GM18520 (cell line): ENCODE measurements around the gene ZNF358.

Experiments used
- ATAC-seq: cut with Tn5 transposase; IDR thresholded peaks from one replicate; pipeline ENCODE4 v1.9.1; 2021; ENCODE audit not compliant: unreplicated experiment

ZNF358 gene

GRCh38 chr19:7515645-7516151 is at the start of gene ZNF358:
ZNF358 (plus strand) TSS chr19:7516103; CDS start chr19:7519243, 3,140 bp downstream.
- ATAC-seq, result no peak

GRCh38 chr19:7467009-7467989 is 48.6 kb upstream of the ZNF358 start:
- no peak for ATAC-seq

GRCh38 chr19:7468840-7469239 is 47.1 kb upstream of the ZNF358 start:
- no peak for ATAC-seq

DNA sequence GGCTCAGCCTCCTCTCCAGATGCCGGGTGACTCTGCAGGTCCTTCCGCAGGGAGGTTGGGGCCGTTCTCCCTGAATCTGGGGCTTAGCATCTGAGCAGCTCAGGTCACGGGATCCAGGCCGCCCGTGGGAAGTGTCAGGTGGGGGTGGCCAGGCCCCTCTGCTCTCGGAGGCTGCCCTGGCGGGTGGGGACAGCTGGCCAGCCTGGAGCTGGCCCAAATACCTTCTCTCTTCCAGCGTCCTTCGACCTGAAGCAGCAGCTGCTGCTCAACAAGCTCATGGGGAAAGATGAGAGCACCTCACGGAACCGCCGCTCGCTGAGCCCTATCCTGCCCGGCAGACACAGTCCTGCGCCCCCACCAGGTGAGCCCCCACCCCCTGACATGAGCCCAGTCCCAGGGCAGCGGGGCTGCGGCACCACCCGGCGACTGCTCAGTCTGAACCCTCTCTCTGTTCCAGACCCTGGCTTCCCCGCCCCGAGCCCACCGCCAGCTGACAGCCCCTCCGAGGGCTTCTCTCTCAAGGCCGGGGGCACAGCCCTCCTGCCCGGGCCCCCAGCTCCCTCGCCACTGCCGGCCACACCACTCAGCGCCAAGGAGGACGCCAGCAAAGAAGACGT is 46.1 kb upstream of the ZNF358 start:
- ATAC-seq, result no peak

DNA sequence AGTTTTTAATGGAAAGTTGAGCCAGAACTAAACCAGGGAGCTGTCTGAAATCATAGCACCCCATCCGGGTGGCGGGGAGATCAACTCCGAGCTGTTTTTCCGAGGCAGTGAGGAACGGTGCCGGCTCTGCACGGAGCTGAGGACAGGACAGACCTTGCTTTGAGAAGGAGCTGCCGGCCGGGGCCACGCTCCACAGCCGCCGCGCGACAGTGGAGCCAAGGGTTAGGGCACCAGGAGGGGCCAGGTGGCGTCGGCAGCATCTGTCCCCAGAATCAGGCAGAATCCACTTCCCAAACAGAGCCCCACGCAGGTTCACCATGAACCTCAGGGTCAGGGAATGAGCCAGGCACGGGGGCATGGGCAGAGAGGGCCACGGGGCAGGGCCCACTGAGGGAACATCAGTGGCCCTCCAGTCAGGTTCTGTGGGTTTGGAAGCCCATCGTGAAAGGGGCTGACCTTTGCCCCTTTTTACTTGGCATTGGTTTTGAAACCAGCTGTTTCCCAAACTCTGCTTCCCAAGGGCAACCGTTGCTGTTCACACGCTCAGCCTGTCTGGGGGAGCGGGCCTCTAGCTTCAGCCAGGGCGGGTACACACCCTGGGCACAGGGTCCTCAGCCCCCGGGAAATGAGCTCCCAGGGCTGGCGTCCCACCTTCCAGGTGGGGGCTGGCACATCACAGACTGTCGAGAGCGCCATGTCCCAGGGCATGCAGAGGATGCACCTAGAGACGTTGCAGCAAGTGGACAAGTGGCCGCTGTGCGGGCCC is 45.2 kb upstream of the ZNF358 start:
- no peak for ATAC-seq

DNA sequence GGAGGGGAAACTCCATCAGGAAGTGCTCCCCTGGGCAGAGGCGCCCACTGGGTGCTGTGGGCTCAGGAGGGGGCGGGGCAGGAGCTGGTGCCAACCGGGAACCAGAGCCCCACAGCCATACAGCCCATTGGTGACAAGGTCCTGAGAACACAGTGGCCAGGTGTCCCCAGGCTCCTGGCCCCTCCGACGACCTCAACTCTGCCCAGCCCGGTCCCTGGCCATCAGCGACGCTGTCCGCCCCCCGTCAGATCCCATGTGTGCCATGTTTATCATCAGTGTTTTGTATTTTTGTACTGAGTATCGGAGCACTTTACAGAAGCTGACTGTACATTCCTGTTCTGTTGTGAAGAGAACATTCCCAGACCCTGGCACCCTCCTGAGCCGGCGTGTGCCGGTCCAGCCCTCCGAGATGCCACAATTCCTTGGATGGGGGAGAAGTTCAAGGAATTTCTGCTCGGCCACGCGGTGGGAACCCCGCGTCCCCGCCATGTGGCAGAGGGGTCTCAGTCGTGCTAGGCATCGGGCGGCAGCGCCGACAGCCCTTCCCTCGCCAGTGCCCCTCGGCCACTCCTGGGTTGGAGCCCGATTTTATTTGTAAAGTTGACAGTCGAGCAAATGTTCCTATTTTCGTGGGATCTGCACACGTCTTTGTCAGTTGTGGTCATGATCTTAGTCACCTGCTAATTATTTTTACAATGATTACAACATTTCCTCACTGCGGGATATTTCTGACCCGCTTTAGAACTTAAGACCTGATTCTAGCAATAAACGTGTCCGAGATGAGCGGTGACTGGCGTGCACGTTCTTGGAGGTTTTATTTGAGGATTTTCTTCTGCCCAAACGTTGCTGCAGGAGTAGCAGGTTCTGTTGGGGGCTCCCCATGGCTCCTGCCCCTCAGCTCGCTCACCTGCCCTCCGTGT is 43.9 kb upstream of the ZNF358 start:
- ATAC-seq, result no peak

- no peak for ATAC-seq
These were observed 40.2 kb upstream of the ZNF358 start for GRCh38 chr19:7475665-7476064.

GRCh38 chr19:7476241-7476640 is 39.7 kb upstream of the ZNF358 start:
- ATAC-seq, result no peak

- no peak for ATAC-seq
These were observed 39.0 kb upstream of the ZNF358 start for GRCh38 chr19:7476777-7477494.

DNA sequence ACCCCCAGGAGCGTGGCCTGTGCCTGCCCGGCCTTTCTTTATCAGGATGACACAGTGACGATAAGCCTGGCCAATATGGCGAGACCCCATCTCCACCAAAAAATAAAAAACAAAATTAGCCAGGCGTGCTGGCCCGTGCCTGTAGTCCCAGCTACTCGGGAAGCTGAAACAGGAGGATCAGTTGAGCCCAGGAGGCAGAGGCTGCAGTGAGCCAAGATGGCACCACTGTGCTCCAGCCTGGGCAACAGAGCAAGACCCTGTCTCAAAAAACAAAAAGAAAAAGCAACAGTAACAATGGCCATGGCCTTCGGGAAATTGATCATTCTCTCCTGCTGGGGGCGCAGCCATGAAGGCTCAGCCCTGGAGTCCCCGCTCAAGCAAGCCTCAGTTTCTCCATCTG is 38.1 kb upstream of the ZNF358 start:
- ATAC-seq, result no peak

DNA sequence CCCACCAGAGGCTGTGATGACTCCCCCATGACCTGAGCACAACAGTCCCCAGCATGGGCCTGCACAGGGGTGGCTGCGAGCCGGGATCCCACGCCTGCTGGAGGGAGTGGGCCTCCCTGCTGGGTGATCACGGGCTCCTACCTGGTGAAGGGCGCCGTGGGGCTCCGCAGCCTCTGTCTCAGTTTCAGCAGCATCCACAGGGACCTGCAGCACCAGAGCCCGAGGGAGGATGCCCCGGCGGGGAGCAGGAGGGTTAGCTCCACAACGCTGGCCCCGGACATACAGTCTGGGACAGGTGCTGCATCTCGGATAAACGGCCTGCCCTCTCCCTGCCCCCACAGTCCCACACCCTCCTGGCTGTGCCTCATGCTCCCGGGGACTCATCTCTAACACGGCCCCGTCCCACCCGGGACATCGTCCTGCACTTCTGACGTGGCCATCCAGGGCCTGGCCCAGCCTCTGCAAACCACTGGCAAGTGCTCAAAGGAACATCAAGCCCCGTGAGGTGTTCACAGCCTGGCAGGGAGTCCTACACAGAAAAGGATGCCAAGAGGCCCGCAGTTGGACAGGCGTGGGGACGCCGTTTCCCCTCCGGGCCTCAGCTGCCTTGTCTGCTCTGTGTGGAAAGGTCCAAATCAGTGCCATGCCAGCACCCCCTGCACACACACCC is 37.6 kb upstream of the ZNF358 start:
- ATAC-seq, result no peak

DNA sequence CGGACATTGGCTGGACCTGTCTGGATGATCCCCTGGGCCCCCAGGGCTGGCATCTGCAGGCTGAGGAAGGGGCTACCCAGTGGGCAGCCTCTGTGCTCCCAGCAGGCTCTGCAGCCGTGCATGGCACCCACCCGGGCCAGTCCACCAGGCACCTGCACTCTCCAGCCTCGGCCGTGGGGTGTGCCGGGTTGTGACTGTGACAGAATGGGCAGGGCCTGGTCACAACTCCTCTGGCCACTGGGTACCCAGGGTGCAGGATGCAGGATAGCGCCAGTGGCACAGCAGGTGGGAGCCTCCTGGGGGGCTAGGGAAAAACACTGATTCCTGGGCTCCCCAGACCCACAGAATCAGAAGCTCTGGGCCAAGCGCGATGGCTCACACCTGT is 37.1 kb upstream of the ZNF358 start:
- ATAC-seq, result no peak

GRCh38 chr19:7480222-7480969 is 35.5 kb upstream of the ZNF358 start:
- ATAC-seq, result no peak

- no peak for ATAC-seq
These were observed 35.0 kb upstream of the ZNF358 start for GRCh38 chr19:7480970-7481255.

DNA sequence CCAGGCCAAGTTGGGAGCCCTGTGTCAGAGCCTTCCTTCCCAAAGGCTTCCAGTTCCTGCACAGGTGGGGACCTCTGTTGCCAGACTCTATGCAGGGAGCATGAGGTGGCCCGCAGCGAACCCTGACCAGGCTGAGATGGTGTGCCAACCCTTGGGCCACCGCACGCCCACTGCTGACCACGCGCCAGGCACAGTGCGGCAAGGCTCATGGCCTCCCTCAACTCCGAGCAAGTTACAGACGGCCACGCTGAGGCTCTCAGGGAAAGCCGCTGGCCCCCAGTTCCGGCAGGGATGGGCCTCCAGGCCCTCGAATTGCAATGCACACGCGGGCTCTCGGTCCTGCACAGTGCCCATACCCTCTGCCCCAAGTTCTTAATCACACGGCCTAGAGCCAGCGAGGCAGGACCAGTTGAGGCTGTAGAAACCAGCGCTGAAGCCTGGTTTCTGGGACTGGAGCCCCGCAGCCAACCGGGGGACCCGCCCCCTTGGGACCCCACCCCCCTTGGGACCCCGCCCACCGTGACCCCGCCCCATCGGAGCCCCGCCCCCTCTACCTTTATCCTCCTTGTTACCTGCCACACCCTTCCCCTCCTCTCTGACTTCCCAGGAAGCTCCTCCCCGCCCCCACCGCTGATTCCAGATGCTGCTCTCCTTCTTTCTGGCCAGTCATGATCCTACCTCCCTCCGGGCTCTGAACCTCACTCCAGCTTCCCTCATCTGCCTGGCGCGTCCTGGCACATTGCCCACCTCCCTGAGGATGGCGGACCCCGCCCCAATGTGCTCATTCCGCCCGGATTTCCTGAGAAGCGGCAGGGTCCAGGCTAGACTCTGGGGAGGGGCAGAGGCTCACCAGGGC is 33.1 kb upstream of the ZNF358 start:
- no peak for ATAC-seq

- ATAC-seq, result no peak
These were observed 32.1 kb upstream of the ZNF358 start for GRCh38 chr19:7483720-7484201.

GRCh38 chr19:7486923-7487322 is 29.0 kb upstream of the ZNF358 start:
- ATAC-seq, result no peak
